Osteoblast (primary cell): ENCODE measurements around the gene RNF115. TPM values are rescaled to one million over a fixed set of nuclear protein-coding genes. Genes with fewer than 3 reads are reported as not detected.

Experiments used
- DNase-seq: peaks from one replicate; pipeline ENCODE4 v3.0.0; 2011; ENCODE audit warnings: low spot score, mixed read lengths; ENCODE audit not compliant: insufficient read length; ENCODE audit errors: missing footprints
- H2AFZ ChIP-seq: 2 replicates; pipeline ENCODE4 v1.6.0; 2011; ENCODE audit warnings: mild to moderate bottlenecking, low read length
- H3K27ac ChIP-seq: 2 replicates; pipeline ENCODE4 v1.5.1; 2011; ENCODE audit warnings: mild to moderate bottlenecking, low read depth, low read length, moderate library complexity
- H3K27me3 ChIP-seq: 2 replicates; pipeline ENCODE4 v1.6.0; 2012; ENCODE audit warnings: mild to moderate bottlenecking, control low read depth, inconsistent platforms, low read length, moderate library complexity; ENCODE audit not compliant: insufficient read depth
- H3K36me3 ChIP-seq: 2 replicates; pipeline ENCODE4 v1.5.1; 2011; ENCODE audit warnings: mild to moderate bottlenecking, low read length, control low read depth, moderate library complexity; ENCODE audit not compliant: insufficient read depth
- H3K4me1 ChIP-seq: 2 replicates; pipeline ENCODE4 v1.5.1; 2011; ENCODE audit warnings: mild to moderate bottlenecking, low read length, control low read depth, moderate library complexity; ENCODE audit not compliant: insufficient read depth
- H3K4me2 ChIP-seq: 2 replicates; pipeline ENCODE4 v1.6.0; 2011; ENCODE audit warnings: mild to moderate bottlenecking, low read length; ENCODE audit not compliant: insufficient read depth
- H3K4me3 ChIP-seq: fragments of 200-600 bp; sonication (generic); 3 replicates; pipeline ENCODE4 v1.5.1; 2012; ENCODE audit warnings: mild to moderate bottlenecking, low read length, inconsistent platforms; ENCODE audit not compliant: insufficient read depth
- H3K79me2 ChIP-seq: 2 replicates; pipeline ENCODE4 v1.6.0; 2012; ENCODE audit warnings: mild to moderate bottlenecking, low read length, control low read depth, inconsistent platforms; ENCODE audit not compliant: insufficient read depth
- H3K9me3 ChIP-seq: 2 replicates; pipeline ENCODE4 v1.5.1; 2011; ENCODE audit warnings: low read depth, low read length, control low read depth
- H4K20me1 ChIP-seq: 2 replicates; pipeline ENCODE4 v1.6.0; 2012; ENCODE audit warnings: mild to moderate bottlenecking, low read length, control low read depth; ENCODE audit not compliant: insufficient read depth
- CTCF ChIP-seq: IDR thresholded peaks from 2 replicates; pipeline ENCODE4 v1.5.1; 2011; ENCODE audit warnings: mild to moderate bottlenecking, low read depth, low read length, moderate library complexity; ENCODE audit errors: extremely low read depth
- total RNA-seq: library from RNA; depleted of rRNA; stranded (reverse); fragments of >200 nt; gene quantifications from 2 replicates; pipeline ENCODE4 v1.2.3, GENCODE V29; 2012

The RNF115 gene
- total RNA-seq, 1 donor = 23.2 TPM

GRCh38 chr1:145695821-145696629, 127.9 kb downstream of the RNF115 start:
- Histone ChIP-seq H3K27me3 (no peaks in the 10 kb centered on the region), H3K4me3 (no peak overlapping the region), H4K20me1 (no peaks in the 10 kb centered on the region), H3K27ac (no peak overlapping the region), H3K9me3 (no peaks in the 10 kb centered on the region), H3K4me2 (no peak overlapping the region), H3K36me3 (no peaks in the 10 kb centered on the region), H3K79me2 (no peaks in the 10 kb centered on the region), H2AFZ (no peak overlapping the region), H3K4me1 (peaks cover 5% of the 10 kb centered on the region)
- no peak for TF ChIP-seq CTCF
- no peak for DNase-seq

GRCh38 chr1:145692785-145693443, 131.0 kb downstream of the RNF115 start:
- no peak overlapping the region for H3K4me2 ChIP-seq
- H3K27ac ChIP-seq = no peak overlapping the region
- no peaks in the 10 kb centered on the region for H3K9me3 ChIP-seq
- no peak for TF ChIP-seq CTCF
- H2AFZ ChIP-seq = no peak overlapping the region
- H3K36me3 ChIP-seq = no peaks in the 10 kb centered on the region
- no peak for DNase-seq
- no peaks in the 10 kb centered on the region for H3K27me3 ChIP-seq
- no peaks in the 10 kb centered on the region for H4K20me1 ChIP-seq
- peaks cover 14% of the 10 kb centered on the region for H3K4me1 ChIP-seq
- H3K4me3 ChIP-seq = no peak overlapping the region
- H3K79me2 ChIP-seq = no peaks in the 10 kb centered on the region

DNA sequence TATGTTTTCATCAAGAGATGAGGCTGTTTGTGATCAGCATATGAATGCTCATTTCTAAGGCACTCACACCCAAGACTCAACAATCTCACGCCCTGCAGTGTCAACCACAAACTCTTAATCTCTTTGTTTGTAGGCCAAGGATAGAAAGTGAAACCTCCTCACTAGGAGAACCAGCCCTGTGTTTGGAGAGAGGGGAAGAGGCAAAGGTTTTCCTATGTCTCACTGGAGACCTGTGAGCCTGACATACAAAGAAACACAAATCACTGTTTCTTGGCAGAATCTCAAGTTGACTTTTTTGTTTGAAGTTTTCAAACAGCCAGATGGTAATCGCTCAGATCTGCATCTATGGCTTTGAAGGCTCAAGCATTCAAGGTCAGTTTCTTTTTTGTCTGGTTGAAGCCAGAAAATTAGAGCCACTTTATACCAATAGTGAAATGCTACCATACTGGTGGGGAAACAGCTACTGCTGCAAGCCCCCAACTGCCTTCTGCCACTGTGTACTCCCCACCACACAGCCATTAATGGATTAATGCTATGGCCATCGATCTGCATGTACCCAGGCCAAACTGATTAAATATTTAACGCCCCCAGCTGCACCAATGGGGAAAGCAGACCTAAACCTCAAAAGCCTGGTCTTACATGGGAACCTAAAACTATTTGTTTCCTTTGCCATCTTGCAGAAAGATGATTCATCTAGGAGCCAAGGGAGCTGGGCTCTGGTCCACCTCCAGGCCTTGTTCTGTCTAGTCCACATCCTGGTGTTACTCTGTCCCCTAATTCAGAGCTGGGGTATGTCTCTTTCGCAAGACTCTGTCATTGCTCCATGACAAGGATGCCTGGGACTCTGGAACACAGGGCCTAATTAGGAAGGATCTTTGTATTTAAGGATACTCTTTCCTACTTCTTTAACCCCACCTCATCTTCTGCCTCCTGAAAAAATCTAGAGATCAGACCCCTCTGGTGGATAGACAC, 133.0 kb downstream of the RNF115 start:
- Histone ChIP-seq H3K36me3 (no peaks in the 10 kb centered on the region), H3K4me3 (no peak overlapping the region), H3K4me2 (peak overlapping the region; percentile 35), H3K27ac (peak overlapping the region; percentile 36), H3K27me3 (no peaks in the 10 kb centered on the region), H3K79me2 (no peaks in the 10 kb centered on the region), H3K9me3 (no peaks in the 10 kb centered on the region), H2AFZ (no peak overlapping the region), H3K4me1 (peaks cover 14% of the 10 kb centered on the region), H4K20me1 (no peaks in the 10 kb centered on the region)
- TF ChIP-seq CTCF = no peak
- DNase-seq = peak; percentile 90
